GM23248 (cell line): ENCODE data around the gene SYT2.

ENCODE experiments used
- EZH2 ChIP-seq: fragments of 200-600 bp; sonication (generic); IDR thresholded peaks from 2 replicates; pipeline ENCODE4 v1.6.1; 2018; ENCODE audit warnings: antibody characterized with exemption, mild to moderate bottlenecking; ENCODE audit not compliant: insufficient read depth, poor library complexity, severe bottlenecking
- EZH2phosphoT487 ChIP-seq: fragments of 200-600 bp; sonication (generic); IDR thresholded peaks from 2 replicates; pipeline ENCODE4 v1.6.1; 2018; ENCODE audit warnings: antibody characterized with exemption, moderate library complexity, mild to moderate bottlenecking, low read depth; ENCODE audit not compliant: insufficient read depth

- no peak for TF ChIP-seq EZH2
- TF ChIP-seq EZH2phosphoT487 = no peak
Observed at GRCh38 chr1:202631076-202631923, 79.0 kb downstream of the SYT2 start.
